HepG2 (cell line): Measurements from ENCODE around the gene FGFR3. TPM values are rescaled to one million over a fixed set of nuclear protein-coding genes. Genes with fewer than 3 reads are reported as not detected.

ENCODE experiments used
- ARNTL ChIP-seq: sonication (generic); formaldehyde crosslinking; IDR thresholded peaks from 2 replicates; pipeline ENCODE4 v1.4.0; 2020; ENCODE audit warnings: mild to moderate bottlenecking, missing genetic modification reagents
- BHLHE40 ChIP-seq: IDR thresholded peaks from 2 replicates; pipeline ENCODE4 v1.6.1; 2011; ENCODE audit warnings: low read length, improper control_type of control experiment
- HNRNPLL ChIP-seq: fragments of 200-400 bp; formaldehyde crosslinking; IDR thresholded peaks from 2 replicates; pipeline ENCODE4 v1.6.1; 2017; ENCODE audit warnings: mild to moderate bottlenecking, low read depth, low read length; ENCODE audit not compliant: poor library complexity, severe bottlenecking
- MNT ChIP-seq: fragments of 450-650 bp; IDR thresholded peaks from 2 replicates; pipeline ENCODE4 v1.6.1; 2016
- SIX1 ChIP-seq: sonication (generic); formaldehyde crosslinking; IDR thresholded peaks from 2 replicates; pipeline ENCODE4 v1.4.0; 2020; ENCODE audit warnings: missing genetic modification reagents, borderline replicate concordance
- TOPORS ChIP-seq: sonication (generic); formaldehyde crosslinking; IDR thresholded peaks from 2 replicates; pipeline ENCODE4 v1.8.0; 2023; ENCODE audit warnings: mild to moderate bottlenecking, missing genetic modification reagents
- YEATS4 ChIP-seq: sonication (generic); formaldehyde crosslinking; IDR thresholded peaks from 2 replicates; pipeline ENCODE4 v1.4.0; 2020; ENCODE audit warnings: missing genetic modification reagents, borderline replicate concordance
- ZNF251 ChIP-seq: sonication (generic); formaldehyde crosslinking; IDR thresholded peaks from 2 replicates; pipeline ENCODE4 v1.9.0; 2021; ENCODE audit warnings: mild to moderate bottlenecking, missing genetic modification reagents
- ZNF567 ChIP-seq: sonication (generic); formaldehyde crosslinking; IDR thresholded peaks from 2 replicates; pipeline ENCODE4 v1.8.1; 2023; ENCODE audit warnings: mild to moderate bottlenecking, missing genetic modification reagents, borderline replicate concordance
- ZNF570 ChIP-seq: sonication (generic); formaldehyde crosslinking; IDR thresholded peaks from 2 replicates; pipeline ENCODE4 v1.4.0; 2020; ENCODE audit warnings: mild to moderate bottlenecking, missing genetic modification reagents, borderline replicate concordance
- polyA plus RNA-seq, 8 experiments: library from polyadenylated mRNA; depleted of rRNA in 3 of 8; stranded (reverse) in 7 of 8; unstranded in 1 of 8; fragments of >200 nt; fragmentation: Illumina TruSeq in 4 of 8; extraction: Trizol in 4 of 8; gene quantifications; 2 replicates each; pipeline versions ENCODE4 v1.2.1 to v1.2.3, GENCODE V29; 2011 to 2016; ENCODE audit warnings: low read depth in 4 of 8, missing spikeins in 1 of 8, mixed read lengths in 1 of 8; ENCODE audit not compliant: insufficient read depth in 1 of 8
- total RNA-seq, 5 experiments: library from RNA; depleted of rRNA; stranded (reverse); fragments of >200 nt; fragmentation: Illumina TruSeq; extraction: Trizol; gene quantifications; 2 replicates each; pipeline ENCODE4 v1.2.3, GENCODE V29; 2016; ENCODE audit warnings: low read depth in 1 of 5
- TF ChIP-seq, protein P1 (sequence below): IDR thresholded peaks from 2 replicates; pipeline ENCODE4 v1.6.1; 2016
- TF ChIP-seq, protein P2 (sequence below): sonication (generic); formaldehyde crosslinking; IDR thresholded peaks from 2 replicates; pipeline ENCODE4 v1.4.0; 2020; ENCODE audit warnings: missing genetic modification reagents, borderline replicate concordance
- TF ChIP-seq, protein P3 (sequence below): sonication (generic); formaldehyde crosslinking; IDR thresholded peaks from 2 replicates; pipeline ENCODE4 v1.4.0; 2020; ENCODE audit warnings: mild to moderate bottlenecking, missing genetic modification reagents, borderline replicate concordance

Gene FGFR3
- total and polyA plus RNA-seq, 2 of the 13 experiments (the other 11 are each of a cell fraction or from before 2014, with no cell fraction given) = 103 to 109 TPM

DNA sequence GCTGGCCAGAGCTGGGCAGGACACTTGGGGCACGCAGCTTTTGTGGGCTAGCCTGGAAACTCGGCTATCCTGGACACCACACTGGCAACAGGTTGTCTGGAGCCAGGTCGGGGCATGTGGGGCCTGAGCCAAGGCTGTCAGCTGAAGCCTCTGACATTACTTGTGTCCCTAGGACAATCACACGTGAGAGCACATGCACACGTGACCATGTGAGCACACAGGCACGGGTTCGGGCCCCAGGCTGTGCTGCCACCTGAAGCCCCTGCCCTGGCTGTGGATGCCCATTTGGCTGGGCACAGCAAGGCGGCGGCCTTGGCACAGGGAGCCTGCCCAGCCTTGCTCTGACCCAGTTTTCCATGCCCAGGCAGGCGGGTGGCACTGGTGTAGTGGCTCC lies 8.7 kb upstream of the FGFR3 start (continued):
- TF ChIP-seq, protein P1, sequence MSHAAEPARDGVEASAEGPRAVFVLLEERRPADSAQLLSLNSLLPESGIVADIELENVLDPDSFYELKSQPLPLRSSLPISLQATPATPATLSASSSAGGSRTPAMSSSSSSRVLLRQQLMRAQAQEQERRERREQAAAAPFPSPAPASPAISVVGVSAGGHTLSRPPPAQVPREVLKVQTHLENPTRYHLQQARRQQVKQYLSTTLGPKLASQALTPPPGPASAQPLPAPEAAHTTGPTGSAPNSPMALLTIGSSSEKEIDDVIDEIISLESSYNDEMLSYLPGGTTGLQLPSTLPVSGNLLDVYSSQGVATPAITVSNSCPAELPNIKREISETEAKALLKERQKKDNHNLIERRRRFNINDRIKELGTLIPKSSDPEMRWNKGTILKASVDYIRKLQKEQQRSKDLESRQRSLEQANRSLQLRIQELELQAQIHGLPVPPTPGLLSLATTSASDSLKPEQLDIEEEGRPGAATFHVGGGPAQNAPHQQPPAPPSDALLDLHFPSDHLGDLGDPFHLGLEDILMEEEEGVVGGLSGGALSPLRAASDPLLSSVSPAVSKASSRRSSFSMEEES (CRISPR knock-in tag) = 0 out of 2 replicates have a peak, but pooled peaks have one; percentile 32
- TF ChIP-seq SIX1 (CRISPR knock-in tag) = no peak
- TF ChIP-seq ZNF567 (CRISPR knock-in tag) = 0 out of 2 replicates have a peak, but pooled peaks have one; percentile 50
- TF ChIP-seq, protein P2, sequence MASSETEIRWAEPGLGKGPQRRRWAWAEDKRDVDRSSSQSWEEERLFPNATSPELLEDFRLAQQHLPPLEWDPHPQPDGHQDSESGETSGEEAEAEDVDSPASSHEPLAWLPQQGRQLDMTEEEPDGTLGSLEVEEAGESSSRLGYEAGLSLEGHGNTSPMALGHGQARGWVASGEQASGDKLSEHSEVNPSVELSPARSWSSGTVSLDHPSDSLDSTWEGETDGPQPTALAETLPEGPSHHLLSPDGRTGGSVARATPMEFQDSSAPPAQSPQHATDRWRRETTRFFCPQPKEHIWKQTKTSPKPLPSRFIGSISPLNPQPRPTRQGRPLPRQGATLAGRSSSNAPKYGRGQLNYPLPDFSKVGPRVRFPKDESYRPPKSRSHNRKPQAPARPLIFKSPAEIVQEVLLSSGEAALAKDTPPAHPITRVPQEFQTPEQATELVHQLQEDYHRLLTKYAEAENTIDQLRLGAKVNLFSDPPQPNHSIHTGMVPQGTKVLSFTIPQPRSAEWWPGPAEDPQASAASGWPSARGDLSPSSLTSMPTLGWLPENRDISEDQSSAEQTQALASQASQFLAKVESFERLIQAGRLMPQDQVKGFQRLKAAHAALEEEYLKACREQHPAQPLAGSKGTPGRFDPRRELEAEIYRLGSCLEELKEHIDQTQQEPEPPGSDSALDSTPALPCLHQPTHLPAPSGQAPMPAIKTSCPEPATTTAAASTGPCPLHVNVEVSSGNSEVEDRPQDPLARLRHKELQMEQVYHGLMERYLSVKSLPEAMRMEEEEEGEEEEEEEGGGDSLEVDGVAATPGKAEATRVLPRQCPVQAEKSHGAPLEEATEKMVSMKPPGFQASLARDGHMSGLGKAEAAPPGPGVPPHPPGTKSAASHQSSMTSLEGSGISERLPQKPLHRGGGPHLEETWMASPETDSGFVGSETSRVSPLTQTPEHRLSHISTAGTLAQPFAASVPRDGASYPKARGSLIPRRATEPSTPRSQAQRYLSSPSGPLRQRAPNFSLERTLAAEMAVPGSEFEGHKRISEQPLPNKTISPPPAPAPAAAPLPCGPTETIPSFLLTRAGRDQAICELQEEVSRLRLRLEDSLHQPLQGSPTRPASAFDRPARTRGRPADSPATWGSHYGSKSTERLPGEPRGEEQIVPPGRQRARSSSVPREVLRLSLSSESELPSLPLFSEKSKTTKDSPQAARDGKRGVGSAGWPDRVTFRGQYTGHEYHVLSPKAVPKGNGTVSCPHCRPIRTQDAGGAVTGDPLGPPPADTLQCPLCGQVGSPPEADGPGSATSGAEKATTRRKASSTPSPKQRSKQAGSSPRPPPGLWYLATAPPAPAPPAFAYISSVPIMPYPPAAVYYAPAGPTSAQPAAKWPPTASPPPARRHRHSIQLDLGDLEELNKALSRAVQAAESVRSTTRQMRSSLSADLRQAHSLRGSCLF (CRISPR knock-in tag) = no peak
- no peak for TF ChIP-seq YEATS4 (CRISPR knock-in tag)
- 0 out of 2 replicates have a peak, but pooled peaks have one; percentile 78 for TF ChIP-seq ZNF251
- 0 out of 2 replicates have a peak, but pooled peaks have one; percentile 21 for TF ChIP-seq ARNTL (CRISPR knock-in tag)
- peak; percentile 82 for TF ChIP-seq BHLHE40
- TF ChIP-seq TOPORS (CRISPR knock-in tag) = 0 out of 2 replicates have a peak, but pooled peaks have one; percentile 19
- TF ChIP-seq ZNF570 (CRISPR knock-in tag) = no peak
- TF ChIP-seq MNT = peak; percentile 44
- TF ChIP-seq HNRNPLL = peak; percentile 7
- TF ChIP-seq, protein P3, sequence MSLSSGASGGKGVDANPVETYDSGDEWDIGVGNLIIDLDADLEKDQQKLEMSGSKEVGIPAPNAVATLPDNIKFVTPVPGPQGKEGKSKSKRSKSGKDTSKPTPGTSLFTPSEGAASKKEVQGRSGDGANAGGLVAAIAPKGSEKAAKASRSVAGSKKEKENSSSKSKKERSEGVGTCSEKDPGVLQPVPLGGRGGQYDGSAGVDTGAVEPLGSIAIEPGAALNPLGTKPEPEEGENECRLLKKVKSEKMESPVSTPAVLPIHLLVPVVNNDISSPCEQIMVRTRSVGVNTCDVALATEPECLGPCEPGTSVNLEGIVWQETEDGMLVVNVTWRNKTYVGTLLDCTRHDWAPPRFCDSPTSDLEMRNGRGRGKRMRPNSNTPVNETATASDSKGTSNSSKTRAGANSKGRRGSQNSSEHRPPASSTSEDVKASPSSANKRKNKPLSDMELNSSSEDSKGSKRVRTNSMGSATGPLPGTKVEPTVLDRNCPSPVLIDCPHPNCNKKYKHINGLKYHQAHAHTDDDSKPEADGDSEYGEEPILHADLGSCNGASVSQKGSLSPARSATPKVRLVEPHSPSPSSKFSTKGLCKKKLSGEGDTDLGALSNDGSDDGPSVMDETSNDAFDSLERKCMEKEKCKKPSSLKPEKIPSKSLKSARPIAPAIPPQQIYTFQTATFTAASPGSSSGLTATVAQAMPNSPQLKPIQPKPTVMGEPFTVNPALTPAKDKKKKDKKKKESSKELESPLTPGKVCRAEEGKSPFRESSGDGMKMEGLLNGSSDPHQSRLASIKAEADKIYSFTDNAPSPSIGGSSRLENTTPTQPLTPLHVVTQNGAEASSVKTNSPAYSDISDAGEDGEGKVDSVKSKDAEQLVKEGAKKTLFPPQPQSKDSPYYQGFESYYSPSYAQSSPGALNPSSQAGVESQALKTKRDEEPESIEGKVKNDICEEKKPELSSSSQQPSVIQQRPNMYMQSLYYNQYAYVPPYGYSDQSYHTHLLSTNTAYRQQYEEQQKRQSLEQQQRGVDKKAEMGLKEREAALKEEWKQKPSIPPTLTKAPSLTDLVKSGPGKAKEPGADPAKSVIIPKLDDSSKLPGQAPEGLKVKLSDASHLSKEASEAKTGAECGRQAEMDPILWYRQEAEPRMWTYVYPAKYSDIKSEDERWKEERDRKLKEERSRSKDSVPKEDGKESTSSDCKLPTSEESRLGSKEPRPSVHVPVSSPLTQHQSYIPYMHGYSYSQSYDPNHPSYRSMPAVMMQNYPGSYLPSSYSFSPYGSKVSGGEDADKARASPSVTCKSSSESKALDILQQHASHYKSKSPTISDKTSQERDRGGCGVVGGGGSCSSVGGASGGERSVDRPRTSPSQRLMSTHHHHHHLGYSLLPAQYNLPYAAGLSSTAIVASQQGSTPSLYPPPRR = 0 out of 2 replicates have a peak, but pooled peaks have one; percentile 34
